Breast epithelium (tissue), 3 donors: ENCODE measurements around the gene ARPIN.

Experiments
- CTCF ChIP-seq, 3 donors: fragments of 450-650 bp; IDR thresholded peaks; one replicate each; pipeline ENCODE4 v1.5.1; 2016 to 2017; ENCODE audit warnings: antibody characterized with exemption in 3 of 3, mild to moderate bottlenecking in 3 of 3, moderate library complexity in 3 of 3
- POLR2A ChIP-seq: fragments of 450-650 bp; IDR thresholded peaks from one replicate; pipeline ENCODE4 v1.6.1; 2016; ENCODE audit warnings: antibody characterized with exemption, mild to moderate bottlenecking, moderate library complexity

- TF ChIP-seq CTCF (IDR thresholded peaks at IDR 0.05) = no peak
- TF ChIP-seq POLR2A = no peak
Measured at GRCh38 chr15:89910891-89911626, 1.7 kb downstream of the ARPIN start.
